Testis (tissue), 2 donors: Measurements from ENCODE around the gene PACSIN1.

Experiments used
- POLR2A ChIP-seq: fragments of 450-650 bp; IDR thresholded peaks from one replicate; pipeline ENCODE4 v1.6.1; 2017; ENCODE audit warnings: antibody characterized with exemption, mild to moderate bottlenecking, moderate library complexity
- TF ChIP-seq, protein P1 (sequence below), 3 experiments: fragments of 450-650 bp in 2 of 3; fragments of 200-600 bp in 1 of 3; sonication (generic) in 1 of 3; IDR thresholded peaks; one replicate each; pipeline ENCODE4 v1.5.1; 2016 to 2019; ENCODE audit warnings: antibody characterized with exemption in 3 of 3, mild to moderate bottlenecking in 2 of 3, moderate library complexity in 1 of 3

GRCh38 chr6:34457382-34457741 is 8.5 kb upstream of the PACSIN1 start:
- TF ChIP-seq, protein P1, sequence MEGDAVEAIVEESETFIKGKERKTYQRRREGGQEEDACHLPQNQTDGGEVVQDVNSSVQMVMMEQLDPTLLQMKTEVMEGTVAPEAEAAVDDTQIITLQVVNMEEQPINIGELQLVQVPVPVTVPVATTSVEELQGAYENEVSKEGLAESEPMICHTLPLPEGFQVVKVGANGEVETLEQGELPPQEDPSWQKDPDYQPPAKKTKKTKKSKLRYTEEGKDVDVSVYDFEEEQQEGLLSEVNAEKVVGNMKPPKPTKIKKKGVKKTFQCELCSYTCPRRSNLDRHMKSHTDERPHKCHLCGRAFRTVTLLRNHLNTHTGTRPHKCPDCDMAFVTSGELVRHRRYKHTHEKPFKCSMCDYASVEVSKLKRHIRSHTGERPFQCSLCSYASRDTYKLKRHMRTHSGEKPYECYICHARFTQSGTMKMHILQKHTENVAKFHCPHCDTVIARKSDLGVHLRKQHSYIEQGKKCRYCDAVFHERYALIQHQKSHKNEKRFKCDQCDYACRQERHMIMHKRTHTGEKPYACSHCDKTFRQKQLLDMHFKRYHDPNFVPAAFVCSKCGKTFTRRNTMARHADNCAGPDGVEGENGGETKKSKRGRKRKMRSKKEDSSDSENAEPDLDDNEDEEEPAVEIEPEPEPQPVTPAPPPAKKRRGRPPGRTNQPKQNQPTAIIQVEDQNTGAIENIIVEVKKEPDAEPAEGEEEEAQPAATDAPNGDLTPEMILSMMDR (IDR thresholded peaks at IDR 0.05): no peak
- TF ChIP-seq POLR2A: no peak
